HL-60 (cell line): Measurements from ENCODE around the gene YIPF4.
A peak's percentile ranks its signal among the peaks of the same experiment; 100 is the strongest.

Experiments
- DNase-seq, 2 experiments: peaks; one replicate each; pipeline ENCODE4 v3.0.0-alpha.2; 2010 to 2020; ENCODE audit warnings: low read depth in 1 of 2, low spot score in 1 of 2
- H3K27ac ChIP-seq: fragments of 250-450 bp; sonication (Bioruptor Pico); replicated peaks from 2 replicates; pipeline ENCODE4 v1.5.1; 2020; ENCODE audit warnings: mild to moderate bottlenecking, moderate library complexity
- H3K27me3 ChIP-seq: fragments of 250-450 bp; sonication (Bioruptor Pico); 2 replicates; pipeline ENCODE4 v1.5.1; 2021; ENCODE audit warnings: mild to moderate bottlenecking, moderate library complexity; ENCODE audit not compliant: insufficient read depth, poor library complexity, severe bottlenecking
- H3K4me3 ChIP-seq: replicated peaks from 2 replicates; pipeline ENCODE4 v1.5.1; 2011; ENCODE audit warnings: mild to moderate bottlenecking, control low read depth, low read length; ENCODE audit not compliant: insufficient read depth
- GABPA ChIP-seq: IDR thresholded peaks from 2 replicates; pipeline ENCODE4 v1.6.1; 2012; ENCODE audit warnings: low read depth
- POLR2AphosphoS5 ChIP-seq: IDR thresholded peaks from 2 replicates; pipeline ENCODE4 v1.6.1; 2012; ENCODE audit warnings: low read depth
- SPI1 ChIP-seq: IDR thresholded peaks from 2 replicates; pipeline ENCODE4 v1.6.1; 2012; ENCODE audit warnings: low read depth, mild to moderate bottlenecking, borderline replicate concordance
- TF ChIP-seq, protein P1 (sequence below): IDR thresholded peaks from one replicate; pipeline ENCODE4 v1.5.1; 2011; ENCODE audit warnings: low read length, control low read depth, inconsistent platforms; ENCODE audit not compliant: insufficient read depth
- TF ChIP-seq, protein P2 (sequence below): IDR thresholded peaks from 2 replicates; pipeline ENCODE4 v1.6.1; 2012; ENCODE audit warnings: low read depth; ENCODE audit not compliant: insufficient replicate concordance

Gene YIPF4

DNA sequence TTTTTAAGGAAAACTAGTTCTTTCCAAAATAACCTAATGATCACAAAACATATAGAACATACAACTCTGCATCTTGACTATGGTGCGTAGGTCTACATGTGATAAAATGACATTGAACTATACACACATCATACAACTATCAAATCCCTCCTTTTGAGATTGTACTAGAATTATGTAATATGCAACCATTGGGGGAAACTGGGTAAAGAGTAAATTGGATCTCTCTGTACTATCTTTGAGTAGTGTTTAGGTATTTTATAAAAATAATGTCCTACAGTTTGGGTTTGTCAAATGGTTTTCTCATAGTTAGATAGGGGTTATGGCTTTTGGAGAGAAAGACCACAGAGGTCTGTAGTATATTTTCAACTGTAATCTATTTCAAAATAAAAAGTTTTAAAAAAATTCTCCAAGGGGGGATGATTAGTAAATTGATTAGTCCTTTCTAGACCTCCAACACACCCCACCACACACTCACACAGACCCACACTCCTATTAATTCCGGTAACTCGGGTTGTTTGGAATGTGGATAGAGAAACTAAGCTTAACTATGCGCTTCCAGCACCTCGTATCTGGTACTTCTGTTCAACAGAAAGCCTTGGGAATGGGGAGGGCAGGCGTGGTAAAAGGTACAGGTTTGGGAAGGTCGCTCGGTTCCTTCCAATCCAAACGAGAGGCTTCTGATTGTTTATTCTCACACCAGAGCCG lies 78.4 kb downstream of the YIPF4 start:
- no peak for DNase-seq
- H3K27me3 ChIP-seq: no peaks in the 10 kb centered on the region
- peak overlapping the region; percentile 97 for H3K27ac ChIP-seq
- H3K4me3 ChIP-seq: peak overlapping the region; percentile 84
- TF ChIP-seq, protein P1, sequence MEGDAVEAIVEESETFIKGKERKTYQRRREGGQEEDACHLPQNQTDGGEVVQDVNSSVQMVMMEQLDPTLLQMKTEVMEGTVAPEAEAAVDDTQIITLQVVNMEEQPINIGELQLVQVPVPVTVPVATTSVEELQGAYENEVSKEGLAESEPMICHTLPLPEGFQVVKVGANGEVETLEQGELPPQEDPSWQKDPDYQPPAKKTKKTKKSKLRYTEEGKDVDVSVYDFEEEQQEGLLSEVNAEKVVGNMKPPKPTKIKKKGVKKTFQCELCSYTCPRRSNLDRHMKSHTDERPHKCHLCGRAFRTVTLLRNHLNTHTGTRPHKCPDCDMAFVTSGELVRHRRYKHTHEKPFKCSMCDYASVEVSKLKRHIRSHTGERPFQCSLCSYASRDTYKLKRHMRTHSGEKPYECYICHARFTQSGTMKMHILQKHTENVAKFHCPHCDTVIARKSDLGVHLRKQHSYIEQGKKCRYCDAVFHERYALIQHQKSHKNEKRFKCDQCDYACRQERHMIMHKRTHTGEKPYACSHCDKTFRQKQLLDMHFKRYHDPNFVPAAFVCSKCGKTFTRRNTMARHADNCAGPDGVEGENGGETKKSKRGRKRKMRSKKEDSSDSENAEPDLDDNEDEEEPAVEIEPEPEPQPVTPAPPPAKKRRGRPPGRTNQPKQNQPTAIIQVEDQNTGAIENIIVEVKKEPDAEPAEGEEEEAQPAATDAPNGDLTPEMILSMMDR: no peak
- TF ChIP-seq, protein P2, sequence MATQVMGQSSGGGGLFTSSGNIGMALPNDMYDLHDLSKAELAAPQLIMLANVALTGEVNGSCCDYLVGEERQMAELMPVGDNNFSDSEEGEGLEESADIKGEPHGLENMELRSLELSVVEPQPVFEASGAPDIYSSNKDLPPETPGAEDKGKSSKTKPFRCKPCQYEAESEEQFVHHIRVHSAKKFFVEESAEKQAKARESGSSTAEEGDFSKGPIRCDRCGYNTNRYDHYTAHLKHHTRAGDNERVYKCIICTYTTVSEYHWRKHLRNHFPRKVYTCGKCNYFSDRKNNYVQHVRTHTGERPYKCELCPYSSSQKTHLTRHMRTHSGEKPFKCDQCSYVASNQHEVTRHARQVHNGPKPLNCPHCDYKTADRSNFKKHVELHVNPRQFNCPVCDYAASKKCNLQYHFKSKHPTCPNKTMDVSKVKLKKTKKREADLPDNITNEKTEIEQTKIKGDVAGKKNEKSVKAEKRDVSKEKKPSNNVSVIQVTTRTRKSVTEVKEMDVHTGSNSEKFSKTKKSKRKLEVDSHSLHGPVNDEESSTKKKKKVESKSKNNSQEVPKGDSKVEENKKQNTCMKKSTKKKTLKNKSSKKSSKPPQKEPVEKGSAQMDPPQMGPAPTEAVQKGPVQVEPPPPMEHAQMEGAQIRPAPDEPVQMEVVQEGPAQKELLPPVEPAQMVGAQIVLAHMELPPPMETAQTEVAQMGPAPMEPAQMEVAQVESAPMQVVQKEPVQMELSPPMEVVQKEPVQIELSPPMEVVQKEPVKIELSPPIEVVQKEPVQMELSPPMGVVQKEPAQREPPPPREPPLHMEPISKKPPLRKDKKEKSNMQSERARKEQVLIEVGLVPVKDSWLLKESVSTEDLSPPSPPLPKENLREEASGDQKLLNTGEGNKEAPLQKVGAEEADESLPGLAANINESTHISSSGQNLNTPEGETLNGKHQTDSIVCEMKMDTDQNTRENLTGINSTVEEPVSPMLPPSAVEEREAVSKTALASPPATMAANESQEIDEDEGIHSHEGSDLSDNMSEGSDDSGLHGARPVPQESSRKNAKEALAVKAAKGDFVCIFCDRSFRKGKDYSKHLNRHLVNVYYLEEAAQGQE: no peak
- TF ChIP-seq SPI1 (no peak), POLR2AphosphoS5 (no peak), GABPA (no peak)

DNA sequence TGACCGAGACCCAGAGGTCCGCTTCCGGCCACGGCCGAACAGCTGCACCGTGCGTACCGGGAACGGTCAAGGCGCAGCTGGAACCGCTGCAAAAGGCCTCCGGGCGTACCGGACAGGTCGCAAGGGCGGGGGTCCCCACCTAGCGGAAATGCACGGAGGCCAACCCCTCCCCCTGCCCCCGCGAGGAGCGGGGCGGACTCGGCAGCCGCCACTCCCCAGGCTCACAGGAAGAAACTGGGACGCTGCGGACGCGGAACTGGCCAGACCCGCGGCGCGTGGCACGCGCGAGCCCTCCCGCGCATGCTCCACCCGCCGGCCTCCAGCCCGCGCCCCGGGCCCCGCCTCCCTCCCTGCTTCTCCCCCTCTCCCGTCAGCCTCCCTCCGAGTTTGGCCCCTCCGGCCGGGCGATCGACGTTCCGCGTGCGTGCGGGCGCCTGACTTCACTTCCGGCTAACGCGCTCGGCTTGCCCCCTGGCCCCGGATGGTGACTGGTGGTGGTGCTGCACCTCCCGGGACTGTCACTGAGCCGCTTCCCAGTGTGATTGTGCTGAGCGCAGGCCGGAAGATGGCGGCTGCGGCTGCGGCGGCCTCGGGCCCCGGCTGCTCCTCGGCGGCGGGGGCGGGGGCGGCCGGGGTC lies 79.1 kb downstream of the YIPF4 start, which contains the start of gene BIRC6:
BIRC6 (plus strand) TSS at position 343 of the 637 bp plus-strand sequence; CDS start at position 482, 139 bp downstream.
- Histone ChIP-seq H3K27ac (peak within 1 kb of the TSS; percentile 97), H3K4me3 (peak within 1 kb of the TSS; percentile 84), H3K27me3 (no peaks in the 10 kb centered on the region)
- peak; percentile 88 for TF ChIP-seq GABPA
- TF ChIP-seq, protein P1: no peak
- TF ChIP-seq, protein P2: peak; percentile 58
- TF ChIP-seq POLR2AphosphoS5: peak; percentile 93
- TF ChIP-seq SPI1: peak; percentile 6; the same call in 1 of the 2 replicates
- peak; percentile 90 to 99 for DNase-seq

DNA sequence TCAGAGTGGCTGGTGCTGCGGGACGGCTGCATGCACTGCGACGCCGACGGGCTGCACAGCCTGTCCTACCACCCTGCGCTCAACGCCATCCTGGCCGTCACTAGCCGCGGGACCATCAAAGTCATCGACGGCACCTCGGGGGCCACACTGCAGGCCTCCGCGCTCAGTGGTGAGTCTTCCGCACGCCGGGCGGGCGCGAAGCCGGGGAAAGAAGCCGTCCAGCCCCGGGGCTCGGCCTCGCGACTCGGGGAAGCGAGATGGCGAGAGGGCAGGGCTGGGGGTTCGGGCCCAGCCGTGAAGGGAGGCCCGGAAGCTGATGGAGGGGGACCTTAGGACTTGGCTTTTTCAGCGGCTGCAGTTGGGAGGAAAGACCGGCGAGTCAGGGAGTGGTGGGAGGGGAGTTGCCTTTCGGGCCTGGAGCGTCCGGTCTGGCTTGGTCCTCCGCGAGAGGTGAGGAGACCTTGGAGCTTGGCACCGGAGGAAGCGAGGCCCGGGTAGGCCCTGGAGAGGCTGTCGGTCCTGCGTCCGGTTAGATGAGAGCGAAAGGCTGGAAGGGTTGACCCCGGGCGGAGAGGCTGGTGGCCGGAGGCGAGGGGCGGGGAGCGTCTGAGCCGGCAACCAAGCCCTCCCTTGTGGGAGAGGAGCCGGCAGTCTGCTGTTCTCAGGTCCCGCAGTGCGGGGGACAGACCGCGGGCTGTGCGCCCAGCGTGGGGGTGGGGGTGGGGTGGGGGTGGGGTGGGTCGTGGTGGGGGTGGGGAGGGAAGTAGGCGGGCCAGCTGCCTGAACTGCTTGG lies 79.8 kb downstream of the YIPF4 start:
- DNase-seq: peak in 1 of 2 experiments; percentile 28
- H3K4me3 ChIP-seq: peak overlapping the region; percentile 84
- H3K27me3 ChIP-seq: no peaks in the 10 kb centered on the region
- TF ChIP-seq, protein P1: no peak
- TF ChIP-seq, protein P2: no peak
- TF ChIP-seq GABPA: no peak
- TF ChIP-seq POLR2AphosphoS5: no peak; the same call in 1 of the 2 replicates
- TF ChIP-seq SPI1: no peak
- H3K27ac ChIP-seq: peak overlapping the region; percentile 97
